Peyer's patch (tissue), 4 donors: ENCODE results near the gene TENT5C.

Experiments
- CTCF ChIP-seq, 6 experiments: fragments of 450-650 bp in 4 of 6; fragments of 200-600 bp in 2 of 6; sonication (generic) in 1 of 6; IDR thresholded peaks; one replicate each; pipeline ENCODE4 v1.5.1; 2017 to 2019; ENCODE audit warnings: antibody characterized with exemption in 6 of 6, mild to moderate bottlenecking in 3 of 6, moderate library complexity in 1 of 6
- POLR2A ChIP-seq, 2 donors: fragments of 450-650 bp; IDR thresholded peaks; one replicate each; pipeline ENCODE4 v1.5.1; 2017; ENCODE audit warnings: antibody characterized with exemption in 2 of 2, mild to moderate bottlenecking in 2 of 2, moderate library complexity in 2 of 2

DNA sequence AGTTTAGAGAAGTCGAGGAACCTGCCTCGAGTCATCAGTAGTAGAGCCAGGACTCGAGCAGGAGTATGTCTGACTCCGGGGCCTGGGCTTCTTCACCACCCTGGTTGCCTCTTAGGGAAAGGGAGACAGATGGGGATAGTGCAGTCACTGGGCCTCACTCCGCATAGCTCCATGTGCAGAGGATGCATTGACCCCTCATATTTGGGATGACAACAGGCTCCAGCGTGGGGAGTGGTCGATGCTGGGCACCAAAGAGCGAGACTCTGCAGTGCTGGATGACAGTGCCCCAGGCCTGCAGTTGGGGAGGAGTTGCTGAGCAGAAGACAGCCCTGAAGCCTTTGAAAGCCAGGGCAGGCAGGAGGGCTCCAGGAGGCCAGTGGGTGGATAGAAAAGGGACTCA is 20.8 kb upstream of the TENT5C start:
- TF ChIP-seq CTCF (IDR thresholded peaks at IDR 0.05): no peak
- no peak for TF ChIP-seq POLR2A (IDR thresholded peaks at IDR 0.05)
